Smooth muscle cell (in vitro differentiated cells): ENCODE data around the gene EGR1. TPM values are rescaled to one million over a fixed set of nuclear protein-coding genes. Genes with fewer than 3 reads are reported as not detected.
A peak's percentile ranks its signal among the peaks of the same experiment; 100 is the strongest.

ENCODE experiments used
- DNase-seq: peaks from one replicate; lab custom pipeline; 2025; ENCODE audit not compliant: unreplicated experiment; lab: John Stamatoyannopoulos, UW
- H2AFZ ChIP-seq: fragments of 200-600 bp; sonication (generic); 2 replicates; pipeline ENCODE4 v1.6.0; 2016; ENCODE audit warnings: antibody characterized with exemption, low read depth, mild to moderate bottlenecking
- H3F3A ChIP-seq: fragments of 200-600 bp; sonication (generic); 2 replicates; pipeline ENCODE4 v1.6.0; 2017; ENCODE audit warnings: antibody characterized with exemption, low read depth
- H3K27ac ChIP-seq: fragments of 200-600 bp; sonication (generic); 2 replicates; pipeline ENCODE4 v1.5.1; 2016; ENCODE audit warnings: low read depth, mild to moderate bottlenecking
- H3K27me3 ChIP-seq: fragments of 200-600 bp; sonication (generic); 2 replicates; pipeline ENCODE4 v1.6.1; 2016; ENCODE audit warnings: low read depth, mild to moderate bottlenecking
- H3K36me3 ChIP-seq: fragments of 200-600 bp; sonication (generic); 2 replicates; pipeline ENCODE4 v1.5.1; 2016; ENCODE audit warnings: low read depth
- H3K4me1 ChIP-seq: fragments of 200-600 bp; sonication (generic); 2 replicates; pipeline ENCODE4 v1.5.1; 2016; ENCODE audit warnings: low read depth
- H3K4me2 ChIP-seq: fragments of 200-600 bp; sonication (generic); 2 replicates; pipeline ENCODE4 v1.6.0; 2016; ENCODE audit warnings: mild to moderate bottlenecking
- H3K4me3 ChIP-seq: fragments of 200-600 bp; sonication (generic); 2 replicates; pipeline ENCODE4 v1.5.1; 2016; ENCODE audit warnings: mild to moderate bottlenecking
- H3K79me2 ChIP-seq: fragments of 200-600 bp; sonication (generic); 2 replicates; pipeline ENCODE4 v1.6.0; 2016; ENCODE audit warnings: low read depth, mild to moderate bottlenecking
- H3K9ac ChIP-seq: fragments of 200-600 bp; sonication (generic); 2 replicates; pipeline ENCODE4 v1.6.0; 2016; ENCODE audit warnings: low read depth
- H3K9me3 ChIP-seq: fragments of 200-600 bp; sonication (generic); replicated peaks from 2 replicates; pipeline ENCODE4 v1.5.1; 2016; ENCODE audit warnings: low read depth
- H4K20me1 ChIP-seq: fragments of 200-600 bp; sonication (generic); 2 replicates; pipeline ENCODE4 v1.6.0; 2016; ENCODE audit warnings: low read depth
- CTCF ChIP-seq: fragments of 200-600 bp; sonication (generic); IDR thresholded peaks from 2 replicates; pipeline ENCODE4 v1.5.1; 2017; ENCODE audit warnings: borderline replicate concordance, mild to moderate bottlenecking, antibody characterized with exemption; ENCODE audit not compliant: insufficient read depth, poor library complexity, severe bottlenecking
- WGBS: methylation state at CpG from one replicate; pipeline ENCODE4 v1.1.7; 2016; ENCODE audit warnings: low lambda C conversion rate; 5-methylcytosine and 5-hydroxymethylcytosine counted together
- polyA plus RNA-seq: library from polyadenylated mRNA; unstranded; fragments of >200 nt; fragmentation: Nextera tagmentation; extraction: Ambion mirVana; gene quantifications from 2 replicates; pipeline ENCODE4 v1.2.1, GENCODE V29; 2016
- total RNA-seq: library from RNA; depleted of rRNA; stranded (reverse); fragments of >200 nt; gene quantifications from 2 replicates; pipeline ENCODE4 v1.2.3, GENCODE V29; 2014

The EGR1 gene
- total and polyA plus RNA-seq, 2 experiments from 2014 or later, result 250 to 1,110 TPM

GRCh38 chr5:138439477-138440158, 25.7 kb upstream of the EGR1 start:
- Histone ChIP-seq H3K27me3 (no peaks in the 10 kb centered on the region), H4K20me1 (peaks cover 5% of the 10 kb centered on the region), H3K79me2 (no peaks in the 10 kb centered on the region), H3K9ac (peak overlapping the region; percentile 25), H3F3A (peaks cover 4% of the 10 kb centered on the region), H3K9me3 (no peaks in the 10 kb centered on the region), H3K36me3 (peaks cover 10% of the 10 kb centered on the region), H2AFZ (no peak overlapping the region), H3K4me2 (peak overlapping the region; percentile 96), H3K27ac (no peak overlapping the region), H3K4me1 (peaks cover 10% of the 10 kb centered on the region), H3K4me3 (peak overlapping the region; percentile 68)
- no peak for TF ChIP-seq CTCF
- WGBS, result 38% methylated on average over 18 of the region's 20 CpGs
- DNase-seq, result no peak

GRCh38 chr5:138440159-138441073, 24.9 kb upstream of the EGR1 start:
- no peak overlapping the region for H2AFZ ChIP-seq
- H3K27ac ChIP-seq, result no peak overlapping the region
- no peak overlapping the region for H3K9ac ChIP-seq
- H3K36me3 ChIP-seq, result peaks cover 10% of the 10 kb centered on the region
- no peak for TF ChIP-seq CTCF
- 86% methylated on average over 17 of the region's 17 CpGs for WGBS
- H3K27me3 ChIP-seq, result no peaks in the 10 kb centered on the region
- no peak overlapping the region for H3K4me3 ChIP-seq
- peaks cover 5% of the 10 kb centered on the region for H4K20me1 ChIP-seq
- no peaks in the 10 kb centered on the region for H3K79me2 ChIP-seq
- peaks cover 4% of the 10 kb centered on the region for H3F3A ChIP-seq
- no peaks in the 10 kb centered on the region for H3K9me3 ChIP-seq
- peaks cover 10% of the 10 kb centered on the region for H3K4me1 ChIP-seq
- DNase-seq, result no peak
- H3K4me2 ChIP-seq, result no peak overlapping the region

- peaks cover 5% of the 10 kb centered on the region for H3K36me3 ChIP-seq
- no peak for TF ChIP-seq CTCF
- H3K9ac ChIP-seq, result no peak overlapping the region
- no peak overlapping the region for H2AFZ ChIP-seq
- no peak for DNase-seq
- H3F3A ChIP-seq, result peaks cover 4% of the 10 kb centered on the region
- peaks cover 5% of the 10 kb centered on the region for H4K20me1 ChIP-seq
- no peak overlapping the region for H3K4me3 ChIP-seq
- no peaks in the 10 kb centered on the region for H3K9me3 ChIP-seq
- no peak overlapping the region for H3K4me2 ChIP-seq
- H3K4me1 ChIP-seq, result peaks cover 10% of the 10 kb centered on the region
- H3K27me3 ChIP-seq, result no peaks in the 10 kb centered on the region
- H3K79me2 ChIP-seq, result no peaks in the 10 kb centered on the region
- WGBS, result 88% methylated on average over 8 of the region's 9 CpGs
- no peak overlapping the region for H3K27ac ChIP-seq
These were observed 24.1 kb upstream of the EGR1 start for GRCh38 chr5:138441221-138441620.
